HepG2 (cell line): ENCODE data around the gene AKAP8L. TPM values are rescaled to one million over a fixed set of nuclear protein-coding genes. Genes with fewer than 3 reads are reported as not detected.

Experiments used
- DR1 ChIP-seq: sonication (generic); formaldehyde crosslinking; IDR thresholded peaks from 2 replicates; pipeline ENCODE4 v1.8.0; 2021; ENCODE audit warnings: mild to moderate bottlenecking, missing genetic modification reagents, inconsistent platforms
- FOXO1 ChIP-seq: sonication (generic); formaldehyde crosslinking; IDR thresholded peaks from 2 replicates; pipeline ENCODE4 v1.4.0; 2020; ENCODE audit warnings: missing genetic modification reagents
- NFAT5 ChIP-seq: sonication (generic); formaldehyde crosslinking; IDR thresholded peaks from 2 replicates; pipeline ENCODE4 v1.4.0; 2020; ENCODE audit warnings: missing genetic modification reagents
- STAT5B ChIP-seq: sonication (generic); formaldehyde crosslinking; IDR thresholded peaks from 2 replicates; pipeline ENCODE4 v1.4.0; 2020; ENCODE audit warnings: missing genetic modification reagents
- TBX2 ChIP-seq: sonication (generic); formaldehyde crosslinking; IDR thresholded peaks from 2 replicates; pipeline ENCODE4 v1.5.0; 2020; ENCODE audit warnings: missing genetic modification reagents, mild to moderate bottlenecking, borderline replicate concordance
- ZBTB25 ChIP-seq: IDR thresholded peaks from 2 replicates; pipeline ENCODE4 v1.6.1; 2018; ENCODE audit warnings: missing genetic modification reagents
- ZBTB44 ChIP-seq: sonication (generic); formaldehyde crosslinking; IDR thresholded peaks from 2 replicates; pipeline ENCODE4 v1.4.0; 2020; ENCODE audit warnings: missing genetic modification reagents
- ZFP91 ChIP-seq: sonication (generic); formaldehyde crosslinking; IDR thresholded peaks from 2 replicates; pipeline ENCODE4 v1.9.0; 2022; ENCODE audit warnings: missing genetic modification reagents, mild to moderate bottlenecking, borderline replicate concordance
- ZNF205 ChIP-seq: IDR thresholded peaks from 2 replicates; pipeline ENCODE4 v1.6.1; 2018; ENCODE audit warnings: missing biosample characterization, missing genetic modification reagents
- ZNF34 ChIP-seq: sonication (generic); formaldehyde crosslinking; IDR thresholded peaks from 2 replicates; pipeline ENCODE4 v1.4.0; 2020; ENCODE audit warnings: mild to moderate bottlenecking, missing genetic modification reagents, borderline replicate concordance
- ZNF589 ChIP-seq: sonication (generic); formaldehyde crosslinking; conservative IDR thresholded peaks from 2 replicates; pipeline ENCODE4 v1.8.0; 2022; ENCODE audit warnings: mild to moderate bottlenecking, moderate library complexity, missing genetic modification reagents
- ZNF619 ChIP-seq: sonication (generic); formaldehyde crosslinking; IDR thresholded peaks from 2 replicates; pipeline ENCODE4 v1.4.0; 2020; ENCODE audit warnings: mild to moderate bottlenecking, missing genetic modification reagents
- ZNF687 ChIP-seq: sonication (generic); formaldehyde crosslinking; IDR thresholded peaks from 2 replicates; pipeline ENCODE4 v1.5.1; 2020; ENCODE audit warnings: mild to moderate bottlenecking, missing genetic modification reagents, moderate library complexity
- polyA plus RNA-seq, 8 experiments: library from polyadenylated mRNA; depleted of rRNA in 3 of 8; stranded (reverse) in 7 of 8; unstranded in 1 of 8; fragments of >200 nt; fragmentation: Illumina TruSeq in 4 of 8; extraction: Trizol in 4 of 8; gene quantifications; 2 replicates each; pipeline versions ENCODE4 v1.2.1 to v1.2.3, GENCODE V29; 2011 to 2016; ENCODE audit warnings: low read depth in 4 of 8, missing spikeins in 1 of 8, mixed read lengths in 1 of 8; ENCODE audit not compliant: insufficient read depth in 1 of 8
- total RNA-seq, 5 experiments: library from RNA; depleted of rRNA; stranded (reverse); fragments of >200 nt; fragmentation: Illumina TruSeq; extraction: Trizol; gene quantifications; 2 replicates each; pipeline ENCODE4 v1.2.3, GENCODE V29; 2016; ENCODE audit warnings: low read depth in 1 of 5

Gene AKAP8L
- total and polyA plus RNA-seq, 2 of the 13 experiments (the other 11 are each of a cell fraction or from before 2014, with no cell fraction given), result 48.2 to 49.6 TPM

GRCh38 chr19:15432629-15433518, 14.1 kb upstream of the AKAP8L start (continued):
- peak; percentile 60; the same call in 1 of the 2 replicates for TF ChIP-seq ZNF687 (CRISPR knock-in tag)
- TF ChIP-seq ZBTB44 (CRISPR knock-in tag), result 0 out of 2 replicates have a peak, but pooled peaks have one; percentile 60
- TF ChIP-seq ZBTB25 (CRISPR knock-in tag), result peak; percentile 62; the same call in 1 of the 2 replicates
- TF ChIP-seq DR1 (CRISPR knock-in tag), result peak; percentile 34; the same call in 1 of the 2 replicates
- 0 out of 2 replicates have a peak, but pooled peaks have one; percentile 25 for TF ChIP-seq ZNF619
- peak; percentile 17; the same call in 1 of the 2 replicates for TF ChIP-seq TBX2 (CRISPR knock-in tag)
- 0 out of 2 replicates have a peak, but pooled peaks have one; percentile 57 for TF ChIP-seq ZNF205 (CRISPR knock-in tag)
- TF ChIP-seq ZFP91 (CRISPR knock-in tag), result peak; percentile 94
- TF ChIP-seq ZNF589 (CRISPR knock-in tag), result no peak
- peak; percentile 68 for TF ChIP-seq NFAT5
- 0 out of 2 replicates have a peak, but pooled peaks have one; percentile 51 for TF ChIP-seq ZNF34 (CRISPR knock-in tag)
- TF ChIP-seq STAT5B (CRISPR knock-in tag), result no peak
- TF ChIP-seq FOXO1 (CRISPR knock-in tag), result 0 out of 2 replicates have a peak, but pooled peaks have one; percentile 14
